Mononuclear cell (primary cell): Measurements from ENCODE around the gene ARHGAP40. TPM values are rescaled to one million over a fixed set of nuclear protein-coding genes. Genes with fewer than 3 reads are reported as not detected.

ENCODE experiments used
- H3K27me3 ChIP-seq: 2 replicates; pipeline ENCODE4 v1.6.0; 2011; ENCODE audit warnings: low read length, control low read depth; ENCODE audit not compliant: insufficient read depth
- H3K4me1 ChIP-seq: 2 replicates; pipeline ENCODE4 v1.5.1; 2011; ENCODE audit warnings: mild to moderate bottlenecking, low read length, control low read depth; ENCODE audit not compliant: insufficient read depth
- H3K4me3 ChIP-seq: 2 replicates; pipeline ENCODE4 v1.5.1; 2011; ENCODE audit warnings: mild to moderate bottlenecking, low read length, moderate library complexity
- H3K9me3 ChIP-seq: 2 replicates; pipeline ENCODE4 v1.5.1; 2011; ENCODE audit warnings: low read depth, mild to moderate bottlenecking, control low read depth, low read length
- total RNA-seq: library from RNA; depleted of rRNA; stranded (reverse); fragments of >200 nt; gene quantifications from one replicate; pipeline ENCODE4 v1.2.3, GENCODE V29; 2012

ARHGAP40 gene
- total RNA-seq, 1 donor: not detected

DNA sequence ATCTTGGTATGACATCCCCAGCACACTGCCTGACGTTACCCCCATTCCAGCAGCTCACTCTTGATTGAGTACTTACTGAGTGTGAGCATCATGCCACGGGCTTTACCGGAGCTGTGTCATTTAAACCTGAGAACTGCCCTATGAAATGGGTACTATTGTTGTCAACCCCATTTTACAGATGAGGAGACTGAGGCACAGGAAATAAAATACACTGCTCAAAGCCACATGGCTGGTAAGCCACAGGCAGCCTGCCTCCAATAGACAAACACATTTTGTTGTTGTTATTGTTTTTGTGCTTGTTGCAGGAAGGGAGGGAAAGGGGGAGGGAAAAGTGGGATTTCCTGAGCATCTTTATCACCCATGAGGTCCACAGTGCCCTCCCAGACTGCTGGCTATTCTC lies 69.2 kb downstream of the ARHGAP40 start:
- no peak overlapping the region for H3K4me3 ChIP-seq
- H3K9me3 ChIP-seq: no peaks in the 10 kb centered on the region
- H3K4me1 ChIP-seq: peaks cover 12% of the 10 kb centered on the region
- H3K27me3 ChIP-seq: peaks cover 44% of the 10 kb centered on the region

DNA sequence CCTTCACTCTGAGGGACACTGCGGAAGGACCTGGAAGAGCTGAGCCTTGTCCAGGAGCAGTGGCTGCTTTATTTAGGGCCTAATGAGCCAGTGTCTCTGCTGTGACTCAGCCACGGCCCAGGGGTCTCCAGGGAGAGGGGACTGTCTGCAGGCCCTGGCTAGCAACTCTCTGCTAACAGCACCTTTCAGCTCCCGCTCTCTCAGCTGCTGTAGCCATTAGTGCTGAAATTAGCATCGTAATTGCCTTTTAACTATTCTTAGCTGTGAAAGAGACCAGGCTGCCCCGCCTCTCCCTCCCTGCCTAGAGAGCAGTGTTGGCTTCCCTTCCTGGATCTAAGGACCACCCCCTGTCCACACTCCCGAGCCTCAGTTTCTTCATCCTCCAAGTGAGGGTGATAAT lies 69.6 kb downstream of the ARHGAP40 start:
- H3K4me1 ChIP-seq: peaks cover 12% of the 10 kb centered on the region
- H3K4me3 ChIP-seq: no peak overlapping the region
- H3K9me3 ChIP-seq: no peaks in the 10 kb centered on the region
- peaks cover 44% of the 10 kb centered on the region for H3K27me3 ChIP-seq

DNA sequence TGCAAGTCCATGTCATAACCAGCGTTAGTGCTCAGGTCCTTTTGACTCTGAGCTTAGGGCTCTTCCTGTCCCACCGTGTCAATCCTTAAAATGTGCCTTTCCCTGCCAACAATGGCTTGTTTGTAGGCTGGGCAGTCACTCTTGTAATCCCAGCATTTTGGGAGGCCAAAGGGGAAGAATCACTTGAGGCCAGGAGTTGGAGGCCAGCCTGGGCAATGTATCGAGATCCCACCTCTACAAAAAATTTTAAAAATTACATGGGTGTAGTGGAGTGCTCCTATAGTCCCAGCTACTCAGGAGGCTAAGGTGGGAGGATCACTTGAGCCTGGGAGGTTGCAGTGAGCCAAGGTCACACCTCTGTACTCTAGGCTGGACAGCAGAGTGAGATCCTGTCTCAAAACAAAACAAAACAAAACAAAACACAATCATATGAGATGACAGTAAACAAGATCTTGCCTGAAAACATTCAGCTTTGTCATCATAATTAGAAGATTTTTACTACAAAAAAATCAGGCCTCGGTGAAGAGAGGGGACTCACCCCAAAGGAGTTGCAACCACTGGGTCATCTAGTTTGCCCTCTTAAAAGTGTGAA lies 70.2 kb downstream of the ARHGAP40 start:
- H3K4me3 ChIP-seq: no peak overlapping the region
- peaks cover 44% of the 10 kb centered on the region for H3K27me3 ChIP-seq
- no peaks in the 10 kb centered on the region for H3K9me3 ChIP-seq
- peaks cover 12% of the 10 kb centered on the region for H3K4me1 ChIP-seq

- Histone ChIP-seq H3K9me3 (no peaks in the 10 kb centered on the region), H3K4me3 (no peak overlapping the region), H3K4me1 (peaks cover 12% of the 10 kb centered on the region), H3K27me3 (peaks cover 44% of the 10 kb centered on the region)
Observed at GRCh38 chr20:38672504-38672903, 70.9 kb downstream of the ARHGAP40 start.

DNA sequence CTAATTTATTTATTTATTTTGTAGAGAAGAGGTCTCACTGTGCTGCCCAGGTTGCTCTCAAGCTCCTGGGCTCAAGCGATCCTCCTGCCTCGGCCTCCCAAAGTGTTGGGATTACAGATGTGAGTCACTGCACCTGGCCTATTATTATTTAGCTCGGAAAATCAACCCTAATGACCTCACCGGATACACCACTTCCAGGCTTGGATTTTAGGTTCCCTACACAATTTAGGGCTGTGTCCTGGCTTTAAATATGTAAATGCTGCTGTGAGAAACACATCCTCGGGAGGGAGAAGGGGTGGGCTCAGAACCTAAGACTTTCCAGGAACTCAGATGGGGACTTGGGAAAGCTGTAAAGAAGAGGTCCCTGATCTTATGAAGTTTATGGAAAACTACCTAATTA lies 71.7 kb downstream of the ARHGAP40 start:
- peaks cover 40% of the 10 kb centered on the region for H3K27me3 ChIP-seq

DNA sequence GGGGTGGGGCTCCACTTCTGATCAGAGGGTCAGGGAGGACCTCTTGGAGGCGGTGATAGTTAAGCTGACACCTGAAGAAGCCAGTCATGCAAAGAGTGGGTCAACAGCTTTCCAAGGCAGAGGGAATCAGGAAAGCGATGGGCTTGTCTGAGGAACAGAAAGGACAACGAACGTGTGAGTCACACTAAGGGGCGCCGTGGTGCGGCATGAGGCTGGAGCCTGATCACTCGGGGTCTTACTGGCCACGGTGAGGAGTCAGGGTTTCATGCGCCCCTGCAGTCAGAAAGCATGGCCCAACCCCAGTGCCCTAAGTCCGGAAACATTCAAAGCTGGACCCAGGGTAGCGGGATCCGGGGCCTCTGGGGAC lies 72.1 kb downstream of the ARHGAP40 start:
- peaks cover 39% of the 10 kb centered on the region for H3K27me3 ChIP-seq
- no peaks in the 10 kb centered on the region for H3K9me3 ChIP-seq
- H3K4me1 ChIP-seq: peaks cover 12% of the 10 kb centered on the region
- H3K4me3 ChIP-seq: peak overlapping the region; percentile 29

More for the DNA sequence above, 71.7 kb downstream of the ARHGAP40 start:
- no peak overlapping the region for H3K4me3 ChIP-seq
- peaks cover 12% of the 10 kb centered on the region for H3K4me1 ChIP-seq
- H3K9me3 ChIP-seq: no peaks in the 10 kb centered on the region

DNA sequence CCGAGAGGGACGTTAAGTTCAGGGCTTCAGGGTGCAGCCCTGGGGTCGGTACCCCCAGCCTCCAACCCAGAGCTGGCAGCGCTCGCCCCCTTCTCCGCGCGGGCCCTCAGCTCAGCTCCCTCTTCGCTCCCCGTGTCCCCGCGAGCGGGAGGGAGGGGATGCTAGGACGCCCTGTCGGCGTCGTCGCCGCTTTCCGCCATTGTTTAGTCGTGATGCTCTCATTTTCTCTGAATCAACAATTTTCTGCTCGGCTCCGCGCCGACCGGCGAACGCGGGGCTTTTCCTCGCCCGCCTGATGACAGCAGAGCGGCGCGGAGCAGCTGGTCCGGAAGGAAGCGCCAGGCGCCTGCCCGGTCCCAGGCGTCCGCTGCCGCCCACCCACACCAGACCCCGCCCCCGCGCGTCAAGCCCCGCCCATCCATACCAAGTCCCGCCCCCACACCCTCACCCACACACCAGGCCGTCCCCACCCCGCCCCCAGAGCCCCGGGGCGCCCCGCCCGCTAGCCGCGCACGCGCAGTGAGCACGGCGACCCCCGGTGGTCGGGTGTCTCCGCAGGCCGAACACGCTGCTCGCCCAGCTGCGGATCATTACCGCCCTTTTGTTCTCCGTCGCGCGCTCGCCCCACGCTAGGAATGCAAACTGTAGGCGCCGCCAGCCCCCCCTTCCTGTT lies 72.6 kb downstream of the ARHGAP40 start:
- H3K9me3 ChIP-seq: no peaks in the 10 kb centered on the region
- peak overlapping the region; percentile 29 for H3K4me3 ChIP-seq
- peaks cover 35% of the 10 kb centered on the region for H3K27me3 ChIP-seq
- H3K4me1 ChIP-seq: peaks cover 12% of the 10 kb centered on the region

DNA sequence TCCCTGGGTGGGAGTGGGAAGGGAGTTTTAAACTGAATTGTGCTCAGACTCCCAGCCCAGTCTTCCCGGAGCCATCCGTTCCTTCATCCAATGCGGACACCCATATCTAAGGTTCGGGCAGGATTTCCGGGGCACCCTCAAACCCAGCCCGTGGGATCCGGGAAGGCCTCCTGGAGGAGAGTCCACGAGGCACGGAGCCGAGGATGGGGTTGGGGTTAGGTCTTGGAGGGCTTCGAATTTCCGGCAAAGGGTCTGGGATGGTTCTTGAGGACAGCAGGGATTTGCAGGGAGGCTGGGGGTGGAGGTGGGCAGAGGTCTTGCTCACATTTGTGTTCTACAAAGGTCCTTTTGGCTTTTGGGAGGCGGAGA lies 73.1 kb downstream of the ARHGAP40 start:
- Histone ChIP-seq H3K9me3 (no peaks in the 10 kb centered on the region), H3K4me1 (peaks cover 12% of the 10 kb centered on the region), H3K4me3 (no peak overlapping the region)

DNA sequence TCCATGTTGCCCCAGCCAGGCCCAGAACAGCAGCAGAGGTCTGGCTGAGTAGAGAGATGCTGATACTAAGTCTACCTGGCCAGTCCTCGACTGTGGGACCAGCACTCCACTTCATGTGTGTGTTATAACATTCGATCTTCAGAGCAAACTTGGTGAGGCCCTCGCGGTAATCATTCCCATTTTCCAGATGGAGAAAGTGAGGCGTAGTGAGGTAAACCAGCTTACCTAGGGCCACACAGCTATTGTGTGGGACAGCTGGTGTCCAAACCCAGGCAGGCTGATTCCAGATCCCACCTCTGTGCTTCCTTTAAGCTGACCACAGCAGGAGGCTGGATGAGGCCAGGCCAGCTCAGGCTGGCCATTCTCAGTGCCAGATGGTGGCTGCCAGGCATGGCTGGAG lies 75.0 kb downstream of the ARHGAP40 start:
- peaks cover 33% of the 10 kb centered on the region for H3K27me3 ChIP-seq
- no peaks in the 10 kb centered on the region for H3K9me3 ChIP-seq
- H3K4me3 ChIP-seq: no peak overlapping the region
- peaks cover 12% of the 10 kb centered on the region for H3K4me1 ChIP-seq

More for the DNA sequence above, 73.1 kb downstream of the ARHGAP40 start:
- peaks cover 35% of the 10 kb centered on the region for H3K27me3 ChIP-seq

- no peak overlapping the region for H3K4me3 ChIP-seq
- no peaks in the 10 kb centered on the region for H3K4me1 ChIP-seq
- peaks cover 19% of the 10 kb centered on the region for H3K27me3 ChIP-seq
- no peaks in the 10 kb centered on the region for H3K9me3 ChIP-seq
Observed at GRCh38 chr20:38680500-38681306, 79.1 kb downstream of the ARHGAP40 start.

GRCh38 chr20:38685271-38685670 lies 83.7 kb downstream of the ARHGAP40 start:
- peaks cover 25% of the 10 kb centered on the region for H3K27me3 ChIP-seq
- H3K4me1 ChIP-seq: no peaks in the 10 kb centered on the region
- no peaks in the 10 kb centered on the region for H3K9me3 ChIP-seq
- no peak overlapping the region for H3K4me3 ChIP-seq

GRCh38 chr20:38685853-38686473 lies 84.4 kb downstream of the ARHGAP40 start:
- Histone ChIP-seq H3K27me3 (peaks cover 20% of the 10 kb centered on the region), H3K4me3 (no peak overlapping the region), H3K4me1 (no peaks in the 10 kb centered on the region), H3K9me3 (no peaks in the 10 kb centered on the region)

DNA sequence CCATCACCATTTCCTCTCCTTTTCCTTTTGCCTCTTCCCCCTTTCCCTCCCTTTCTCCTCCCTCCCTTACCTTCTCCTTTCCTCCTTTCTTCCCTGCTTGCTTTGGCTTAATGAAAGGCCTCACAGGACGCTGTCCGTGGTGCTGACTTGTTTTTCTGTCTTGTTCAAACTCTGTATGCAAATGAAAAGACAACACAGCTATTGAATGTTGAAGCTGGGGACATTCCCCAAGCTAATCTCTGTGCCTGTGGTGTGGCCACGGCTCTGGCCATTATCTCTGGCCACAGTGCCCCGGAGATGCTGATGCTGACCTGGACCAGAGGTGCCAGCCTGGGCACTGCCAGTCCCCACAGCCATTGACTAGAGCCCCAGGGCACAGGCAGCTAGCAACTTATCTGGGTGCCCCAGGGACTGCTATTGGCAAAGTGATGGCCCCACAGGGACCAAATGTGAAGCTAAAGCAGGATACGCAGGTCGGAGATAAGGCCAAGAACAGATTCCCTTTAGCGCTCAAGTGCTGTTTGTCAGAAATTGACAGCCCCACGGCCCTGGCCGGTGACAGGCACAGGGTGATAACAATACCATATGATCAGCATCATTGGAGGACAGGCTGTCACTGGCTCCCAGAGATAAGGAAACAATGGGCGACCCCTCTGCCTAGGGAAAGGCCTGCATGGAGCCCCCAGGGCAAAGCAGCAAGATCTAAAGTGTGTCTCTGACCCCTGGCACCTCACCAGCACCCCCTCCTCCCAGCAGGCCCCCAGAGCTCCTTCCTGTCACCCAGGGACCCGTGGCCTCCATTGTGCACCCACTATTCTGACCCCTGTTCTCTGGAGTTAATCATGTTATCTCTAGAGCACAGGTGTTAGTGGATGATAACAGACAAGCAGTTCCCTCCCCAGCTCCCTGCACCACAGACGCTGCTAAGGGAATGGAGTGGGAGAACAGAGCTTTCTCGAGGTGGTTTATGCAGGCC lies 91.1 kb downstream of the ARHGAP40 start:
- H3K9me3 ChIP-seq: no peaks in the 10 kb centered on the region

DNA sequence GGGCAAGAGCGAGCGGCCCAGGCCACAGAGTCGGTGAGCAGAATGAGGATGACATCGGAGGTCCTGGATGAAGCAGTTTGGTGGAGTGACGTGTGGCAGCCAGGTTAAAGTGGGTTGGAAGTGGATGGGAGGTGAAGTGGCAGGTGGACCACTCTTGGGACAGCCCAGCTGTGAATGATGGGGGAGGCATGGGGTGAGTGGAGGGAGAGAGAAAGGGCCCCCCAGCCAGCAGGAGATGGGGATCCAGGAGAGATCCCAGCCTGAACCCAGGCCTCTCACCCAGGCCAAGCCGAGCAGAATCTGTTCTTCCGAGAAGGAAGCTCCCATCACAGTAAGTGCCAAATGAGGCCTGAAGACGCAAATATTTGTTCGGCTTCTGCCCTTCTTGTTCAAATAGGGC lies 95.7 kb downstream of the ARHGAP40 start:
- Histone ChIP-seq H3K4me1 (no peaks in the 10 kb centered on the region), H3K4me3 (no peak overlapping the region), H3K27me3 (no peaks in the 10 kb centered on the region), H3K9me3 (no peaks in the 10 kb centered on the region)

More for the DNA sequence above, 91.1 kb downstream of the ARHGAP40 start:
- H3K27me3 ChIP-seq: peaks cover 5% of the 10 kb centered on the region
- no peak overlapping the region for H3K4me3 ChIP-seq
- no peaks in the 10 kb centered on the region for H3K4me1 ChIP-seq
